Stimulated activated CD8-positive, alpha-beta memory T cell treated with anti-CD3 and anti-CD28 coated beads, Interleukin-7, amount 100 ng/mL, for 48 hours (primary cell): ENCODE results near the gene GGT5.
A peak's percentile ranks its signal among the peaks of the same experiment; 100 is the strongest.
"Not testable (repeated sequence)": the region's sequence is repeated elsewhere in the genome, so short reads cannot be mapped to it uniquely, and the experiment has no call there.

Experiments used
- DNase-seq, 2 donors: peaks; one replicate each; pipeline ENCODE4 v3.0.0-alpha.2; 2020; ENCODE audit warnings: low read depth in 1 of 2; ENCODE audit errors: extremely low read depth in 1 of 2

The GGT5 gene

GRCh38 chr22:24263479-24263878, 18.6 kb upstream of the GGT5 start:
- DNase-seq = not testable (repeated sequence)

- DNase-seq = not testable (repeated sequence)
These were observed 17.4 kb upstream of the GGT5 start for GRCh38 chr22:24262185-24262749.

GRCh38 chr22:24259459-24259858, 14.6 kb upstream of the GGT5 start:
- DNase-seq = peak in 1 of 2 donors; percentile 54

- DNase-seq = not testable (repeated sequence)
These were observed 11.9 kb upstream of the GGT5 start for GRCh38 chr22:24256736-24257135.

- not testable (repeated sequence) for DNase-seq
These were observed 11.3 kb upstream of the GGT5 start for GRCh38 chr22:24256136-24256535.

- DNase-seq = not testable (repeated sequence)
These were observed 8.2 kb upstream of the GGT5 start for GRCh38 chr22:24253126-24253525.

GRCh38 chr22:24251286-24251685, 6.4 kb upstream of the GGT5 start:
- not testable (repeated sequence) for DNase-seq

GRCh38 chr22:24249413-24249812, 4.5 kb upstream of the GGT5 start:
- DNase-seq = not testable (repeated sequence)

- not testable (repeated sequence) for DNase-seq
These were observed 3.7 kb upstream of the GGT5 start for GRCh38 chr22:24248611-24249010.

GRCh38 chr22:24247564-24248344, 2.9 kb upstream of the GGT5 start:
- peak in 1 of 2 donors; percentile 28 for DNase-seq

GRCh38 chr22:24247011-24247507, 2.2 kb upstream of the GGT5 start:
- no peak for DNase-seq

- not testable (repeated sequence) for DNase-seq
These were observed 991 bp upstream of the GGT5 start for GRCh38 chr22:24245584-24246561.

- DNase-seq = no peak
These were observed 616 bp downstream of the GGT5 start for GRCh38 chr22:24244144-24244787.

GRCh38 chr22:24243417-24243816, 1.5 kb downstream of the GGT5 start:
- DNase-seq = not testable (repeated sequence)

- not testable (repeated sequence) for DNase-seq
These were observed 3.7 kb downstream of the GGT5 start for GRCh38 chr22:24240985-24241692.

- DNase-seq = no peak
These were observed 4.5 kb downstream of the GGT5 start for GRCh38 chr22:24240381-24240780.

- DNase-seq = not testable (repeated sequence)
These were observed 6.7 kb downstream of the GGT5 start for GRCh38 chr22:24238101-24238694.

- no peak for DNase-seq
These were observed 8.2 kb downstream of the GGT5 start for GRCh38 chr22:24236656-24237055.

- no peak for DNase-seq
These were observed 9.6 kb downstream of the GGT5 start for GRCh38 chr22:24235315-24235714.
